GM18868 (cell line): ENCODE measurements around the gene PLET1.

Experiments
- ATAC-seq: cut with Tn5 transposase; IDR thresholded peaks from one replicate; pipeline ENCODE4 v1.9.1; 2021; ENCODE audit warnings: mild to moderate bottlenecking, moderate library complexity; ENCODE audit not compliant: unreplicated experiment

PLET1 gene

GRCh38 chr11:112260490-112260889 is at the start of gene PLET1:
Gene PLET1, minus strand, starts transcription at chr11:112260860. Its CDS starts 271 bp downstream, at chr11:112260589.
- ATAC-seq, result no peak

- ATAC-seq, result no peak
Observed at GRCh38 chr11:112310419-112310818, 49.8 kb upstream of the PLET1 start.

- no peak for ATAC-seq
Observed at GRCh38 chr11:112308651-112309050, 48.0 kb upstream of the PLET1 start.

GRCh38 chr11:112307616-112308015 is 47.0 kb upstream of the PLET1 start:
- ATAC-seq, result no peak

- ATAC-seq, result no peak
Observed at GRCh38 chr11:112306230-112306629, 45.6 kb upstream of the PLET1 start.

GRCh38 chr11:112304914-112305313 is 44.3 kb upstream of the PLET1 start:
- ATAC-seq, result no peak

GRCh38 chr11:112303616-112304015 is 43.0 kb upstream of the PLET1 start:
- no peak for ATAC-seq

- ATAC-seq, result no peak
Observed at GRCh38 chr11:112302226-112302868, 41.7 kb upstream of the PLET1 start.

- ATAC-seq, result no peak
Observed at GRCh38 chr11:112300094-112300786, 39.6 kb upstream of the PLET1 start.

GRCh38 chr11:112298535-112298934 is 37.9 kb upstream of the PLET1 start:
- no peak for ATAC-seq

GRCh38 chr11:112297248-112297866 is 36.7 kb upstream of the PLET1 start:
- no peak for ATAC-seq

GRCh38 chr11:112296044-112296443 is 35.4 kb upstream of the PLET1 start:
- no peak for ATAC-seq

- no peak for ATAC-seq
Observed at GRCh38 chr11:112294688-112295340, 34.2 kb upstream of the PLET1 start.

GRCh38 chr11:112293614-112294013 is 33.0 kb upstream of the PLET1 start:
- ATAC-seq, result no peak

GRCh38 chr11:112292785-112293407 is 32.2 kb upstream of the PLET1 start:
- ATAC-seq, result no peak

GRCh38 chr11:112292188-112292587 is 31.5 kb upstream of the PLET1 start:
- ATAC-seq, result no peak

- ATAC-seq, result no peak
Observed at GRCh38 chr11:112291191-112291590, 30.5 kb upstream of the PLET1 start.

GRCh38 chr11:112290493-112290850 is 29.8 kb upstream of the PLET1 start:
- no peak for ATAC-seq

- peak; percentile 96 for ATAC-seq
Observed at GRCh38 chr11:112289588-112290492, 29.2 kb upstream of the PLET1 start.

GRCh38 chr11:112288021-112288420 is 27.4 kb upstream of the PLET1 start:
- no peak for ATAC-seq
